Vagina (tissue), 2 donors: ENCODE data around the gene DNM3.

Source experiments
- POLR2A ChIP-seq, 2 donors: fragments of 450-650 bp; IDR thresholded peaks; one replicate each; pipeline ENCODE4 v1.6.1; 2017; ENCODE audit warnings: antibody characterized with exemption in 2 of 2, mild to moderate bottlenecking in 2 of 2, moderate library complexity in 2 of 2
- POLR2AphosphoS5 ChIP-seq, 2 donors: sonication (generic); formaldehyde crosslinking; IDR thresholded peaks; one replicate each; pipeline ENCODE4 v1.9.0; 2017; ENCODE audit warnings: antibody characterized with exemption in 2 of 2, mild to moderate bottlenecking in 2 of 2, low read depth in 1 of 2; ENCODE audit not compliant: insufficient read depth in 1 of 2
- TF ChIP-seq, protein P1 (sequence below), 3 experiments: fragments of 450-650 bp in 2 of 3; fragments of 200-600 bp in 1 of 3; sonication (generic) in 1 of 3; IDR thresholded peaks; one replicate each; pipeline ENCODE4 v1.5.1; 2017 to 2019; ENCODE audit warnings: antibody characterized with exemption in 3 of 3, mild to moderate bottlenecking in 2 of 3, moderate library complexity in 2 of 3

DNA sequence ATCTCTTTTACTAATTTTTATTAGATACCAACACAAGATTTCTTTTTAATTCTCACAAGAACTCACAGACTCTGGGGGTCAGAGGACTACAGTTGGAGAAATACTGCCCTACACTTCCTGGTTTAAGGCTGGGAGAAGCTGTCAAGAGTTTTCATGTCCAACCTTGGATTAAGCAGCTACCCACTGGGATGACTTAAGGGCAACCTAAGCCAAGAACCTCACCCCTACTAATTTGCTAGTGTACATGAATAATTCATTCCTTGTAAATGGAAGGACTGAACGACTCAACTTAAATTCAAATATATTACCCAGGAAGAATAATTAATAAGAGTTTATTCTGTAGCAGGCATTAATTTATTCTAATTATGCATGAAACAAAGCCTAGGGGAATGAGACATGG, 396.9 kb downstream of the DNM3 start:
- TF ChIP-seq, protein P1, sequence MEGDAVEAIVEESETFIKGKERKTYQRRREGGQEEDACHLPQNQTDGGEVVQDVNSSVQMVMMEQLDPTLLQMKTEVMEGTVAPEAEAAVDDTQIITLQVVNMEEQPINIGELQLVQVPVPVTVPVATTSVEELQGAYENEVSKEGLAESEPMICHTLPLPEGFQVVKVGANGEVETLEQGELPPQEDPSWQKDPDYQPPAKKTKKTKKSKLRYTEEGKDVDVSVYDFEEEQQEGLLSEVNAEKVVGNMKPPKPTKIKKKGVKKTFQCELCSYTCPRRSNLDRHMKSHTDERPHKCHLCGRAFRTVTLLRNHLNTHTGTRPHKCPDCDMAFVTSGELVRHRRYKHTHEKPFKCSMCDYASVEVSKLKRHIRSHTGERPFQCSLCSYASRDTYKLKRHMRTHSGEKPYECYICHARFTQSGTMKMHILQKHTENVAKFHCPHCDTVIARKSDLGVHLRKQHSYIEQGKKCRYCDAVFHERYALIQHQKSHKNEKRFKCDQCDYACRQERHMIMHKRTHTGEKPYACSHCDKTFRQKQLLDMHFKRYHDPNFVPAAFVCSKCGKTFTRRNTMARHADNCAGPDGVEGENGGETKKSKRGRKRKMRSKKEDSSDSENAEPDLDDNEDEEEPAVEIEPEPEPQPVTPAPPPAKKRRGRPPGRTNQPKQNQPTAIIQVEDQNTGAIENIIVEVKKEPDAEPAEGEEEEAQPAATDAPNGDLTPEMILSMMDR (IDR thresholded peaks at IDR 0.05): no peak
- no peak for TF ChIP-seq POLR2A (IDR thresholded peaks at IDR 0.05)
- no peak for TF ChIP-seq POLR2AphosphoS5 (IDR thresholded peaks at IDR 0.05; ENCODE audit: insufficient read depth in 1 of 2, low read depth in 1 of 2)
